KMS-11 (cell line): ENCODE data around the gene NLRX1.
"Not testable (repeated sequence)": the region's sequence is repeated elsewhere in the genome, so short reads cannot be mapped to it uniquely, and the experiment has no call there.

Experiments
- H2AFZ ChIP-seq: fragments of 200-600 bp; sonication (generic); 2 replicates; pipeline ENCODE4 v1.6.1; 2016; ENCODE audit warnings: antibody characterized with exemption, mixed run types, low read depth
- H3K27ac ChIP-seq: fragments of 200-600 bp; sonication (generic); 2 replicates; pipeline ENCODE4 v1.6.1; 2016; ENCODE audit warnings: mild to moderate bottlenecking, mixed run types
- H3K27me3 ChIP-seq: fragments of 200-600 bp; sonication (generic); 2 replicates; pipeline ENCODE4 v1.6.1; 2017; ENCODE audit warnings: mild to moderate bottlenecking, low read depth, mixed run types, moderate library complexity; ENCODE audit not compliant: insufficient read depth
- H3K36me3 ChIP-seq: fragments of 200-600 bp; sonication (generic); 2 replicates; pipeline ENCODE4 v1.6.1; 2017; ENCODE audit warnings: mild to moderate bottlenecking, mixed run types; ENCODE audit not compliant: insufficient read depth
- H3K4me1 ChIP-seq: fragments of 200-600 bp; sonication (generic); 2 replicates; pipeline ENCODE4 v1.6.1; 2016; ENCODE audit warnings: mild to moderate bottlenecking, low read depth, mixed run types; ENCODE audit not compliant: poor library complexity, severe bottlenecking
- H3K4me2 ChIP-seq: fragments of 200-600 bp; sonication (generic); 2 replicates; pipeline ENCODE4 v1.7.0; 2016; ENCODE audit warnings: mild to moderate bottlenecking, mixed run types
- H3K4me3 ChIP-seq: fragments of 200-600 bp; sonication (generic); IDR thresholded peaks from 2 replicates; pipeline ENCODE4 v1.6.1; 2017; ENCODE audit warnings: low read depth, low read length, mixed read lengths; ENCODE audit not compliant: insufficient read depth
- H3K79me2 ChIP-seq: fragments of 200-600 bp; sonication (generic); 2 replicates; pipeline ENCODE4 v1.6.1; 2016; ENCODE audit warnings: low read depth, mixed run types; ENCODE audit not compliant: insufficient read depth
- H3K9ac ChIP-seq: fragments of 200-600 bp; sonication (generic); 2 replicates; pipeline ENCODE4 v1.6.1; 2016; ENCODE audit warnings: mild to moderate bottlenecking, mixed run types
- H4K20me1 ChIP-seq: fragments of 200-600 bp; sonication (generic); 2 replicates; pipeline ENCODE4 v1.6.1; 2016; ENCODE audit warnings: mild to moderate bottlenecking, mixed run types; ENCODE audit not compliant: insufficient read depth
- TF ChIP-seq, protein P1 (sequence below): fragments of 200-600 bp; sonication (generic); conservative IDR thresholded peaks from 2 replicates; pipeline ENCODE4 v1.6.1; 2017; ENCODE audit warnings: low read depth, mild to moderate bottlenecking, antibody characterized with exemption, low read length, moderate library complexity, mixed read lengths

NLRX1 gene

DNA sequence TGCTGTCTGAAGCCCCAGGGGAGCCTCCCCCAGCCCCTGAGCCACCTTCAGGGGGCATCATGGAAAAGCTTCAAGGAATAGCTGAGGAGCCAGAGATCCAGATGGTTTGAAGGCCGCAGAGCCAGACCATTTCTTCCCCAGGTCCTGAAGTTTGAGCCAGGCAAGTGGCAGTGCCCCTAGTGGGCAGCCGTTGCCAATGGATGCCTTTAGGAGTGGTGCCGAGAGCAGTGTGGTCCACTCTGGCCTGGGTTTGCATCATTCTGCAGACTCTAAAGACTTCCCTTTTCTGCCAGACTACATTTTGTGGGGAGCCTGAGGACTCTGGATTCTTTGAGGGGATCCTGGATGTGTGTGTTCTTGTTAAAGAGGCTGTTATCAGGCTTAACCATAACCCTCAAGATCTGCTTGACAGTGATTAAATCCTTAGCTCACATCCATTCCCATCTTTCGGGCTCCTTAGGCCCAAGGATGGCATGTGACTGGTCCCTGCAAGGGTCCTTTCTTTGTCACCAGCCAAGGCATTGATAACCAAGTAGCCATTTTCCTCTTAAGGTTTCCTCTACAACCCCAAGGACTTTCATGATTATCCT, 34.0 kb upstream of the NLRX1 start:
- Histone ChIP-seq H3K9ac (no peak overlapping the region), H4K20me1 (no peaks in the 10 kb centered on the region), H3K4me2 (no peak overlapping the region), H3K79me2 (no peaks in the 10 kb centered on the region), H2AFZ (no peak overlapping the region), H3K27me3 (no peaks in the 10 kb centered on the region), H3K36me3 (no peaks in the 10 kb centered on the region), H3K4me1 (no peaks in the 10 kb centered on the region), H3K27ac (no peak overlapping the region), H3K4me3 (no peak overlapping the region)
- TF ChIP-seq, protein P1, sequence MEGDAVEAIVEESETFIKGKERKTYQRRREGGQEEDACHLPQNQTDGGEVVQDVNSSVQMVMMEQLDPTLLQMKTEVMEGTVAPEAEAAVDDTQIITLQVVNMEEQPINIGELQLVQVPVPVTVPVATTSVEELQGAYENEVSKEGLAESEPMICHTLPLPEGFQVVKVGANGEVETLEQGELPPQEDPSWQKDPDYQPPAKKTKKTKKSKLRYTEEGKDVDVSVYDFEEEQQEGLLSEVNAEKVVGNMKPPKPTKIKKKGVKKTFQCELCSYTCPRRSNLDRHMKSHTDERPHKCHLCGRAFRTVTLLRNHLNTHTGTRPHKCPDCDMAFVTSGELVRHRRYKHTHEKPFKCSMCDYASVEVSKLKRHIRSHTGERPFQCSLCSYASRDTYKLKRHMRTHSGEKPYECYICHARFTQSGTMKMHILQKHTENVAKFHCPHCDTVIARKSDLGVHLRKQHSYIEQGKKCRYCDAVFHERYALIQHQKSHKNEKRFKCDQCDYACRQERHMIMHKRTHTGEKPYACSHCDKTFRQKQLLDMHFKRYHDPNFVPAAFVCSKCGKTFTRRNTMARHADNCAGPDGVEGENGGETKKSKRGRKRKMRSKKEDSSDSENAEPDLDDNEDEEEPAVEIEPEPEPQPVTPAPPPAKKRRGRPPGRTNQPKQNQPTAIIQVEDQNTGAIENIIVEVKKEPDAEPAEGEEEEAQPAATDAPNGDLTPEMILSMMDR: peak; percentile 60; the same call in 1 of the 2 replicates

DNA sequence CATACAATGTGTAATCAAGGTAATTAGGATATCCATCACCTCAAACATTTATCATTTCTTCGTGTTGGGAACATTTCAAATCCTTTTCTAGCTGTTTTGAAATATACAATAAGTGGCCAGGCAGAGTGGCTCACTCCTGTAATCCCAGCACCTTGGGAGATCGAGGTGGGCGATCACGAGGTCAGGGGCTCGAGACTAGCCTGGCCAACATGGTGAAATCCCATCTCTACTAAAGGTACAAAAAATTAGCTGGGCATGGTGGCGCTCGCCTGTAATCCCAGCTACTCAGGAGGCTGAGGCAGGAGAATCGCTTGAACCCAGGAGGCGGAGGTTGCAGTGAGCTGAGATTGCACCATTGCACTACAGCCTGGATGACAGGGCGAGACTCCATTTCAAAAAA, 29.2 kb upstream of the NLRX1 start:
- not testable (repeated sequence) for H3K4me3 ChIP-seq, H3K27ac ChIP-seq, H3K4me1 ChIP-seq, H4K20me1 ChIP-seq, H3K4me2 ChIP-seq, H3K27me3 ChIP-seq, H3K36me3 ChIP-seq, H3K79me2 ChIP-seq, H3K9ac ChIP-seq, H2AFZ ChIP-seq

DNA sequence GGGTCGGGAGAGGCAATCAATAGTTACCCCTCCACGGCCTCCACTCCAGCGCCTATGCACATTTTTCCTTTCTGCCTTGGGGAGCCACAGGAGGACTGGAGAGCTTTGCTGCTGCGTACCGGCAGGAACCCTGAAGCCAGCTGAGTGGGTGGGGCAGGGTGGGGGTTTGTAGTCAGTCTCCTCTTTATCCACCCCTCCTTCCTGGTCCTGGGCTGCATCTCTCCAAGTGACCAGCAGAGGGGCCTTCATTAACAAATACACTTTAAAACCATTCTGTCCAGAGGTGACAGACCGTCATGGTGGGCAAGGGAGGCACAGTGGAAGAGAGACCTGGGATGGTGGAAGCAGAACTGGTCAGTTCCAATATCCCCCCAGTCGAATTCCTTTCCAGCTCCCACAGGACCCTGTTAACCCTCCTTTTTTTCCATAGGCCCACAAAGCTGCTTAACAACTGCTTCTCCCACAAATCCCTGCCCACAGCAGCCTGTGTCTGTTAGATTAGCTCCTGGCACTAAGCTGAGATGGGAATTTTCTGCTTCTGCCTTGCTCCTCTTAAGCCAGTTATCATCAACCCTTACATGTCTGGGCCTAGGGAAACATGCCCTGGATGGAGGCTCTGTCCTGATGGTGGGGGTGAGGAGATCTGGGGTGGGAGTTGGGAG, 23.6 kb upstream of the NLRX1 start:
- Histone ChIP-seq H3K4me1 (no peaks in the 10 kb centered on the region), H2AFZ (no peak overlapping the region), H3K4me3 (no peak overlapping the region), H3K36me3 (no peaks in the 10 kb centered on the region), H3K9ac (no peak overlapping the region), H3K79me2 (no peaks in the 10 kb centered on the region), H3K4me2 (no peak overlapping the region), H3K27ac (no peak overlapping the region), H4K20me1 (no peaks in the 10 kb centered on the region), H3K27me3 (peaks cover 6% of the 10 kb centered on the region; the same call in 1 of the 2 replicates)
- TF ChIP-seq, protein P1: peak; percentile 46; the same call in 1 of the 2 replicates

DNA sequence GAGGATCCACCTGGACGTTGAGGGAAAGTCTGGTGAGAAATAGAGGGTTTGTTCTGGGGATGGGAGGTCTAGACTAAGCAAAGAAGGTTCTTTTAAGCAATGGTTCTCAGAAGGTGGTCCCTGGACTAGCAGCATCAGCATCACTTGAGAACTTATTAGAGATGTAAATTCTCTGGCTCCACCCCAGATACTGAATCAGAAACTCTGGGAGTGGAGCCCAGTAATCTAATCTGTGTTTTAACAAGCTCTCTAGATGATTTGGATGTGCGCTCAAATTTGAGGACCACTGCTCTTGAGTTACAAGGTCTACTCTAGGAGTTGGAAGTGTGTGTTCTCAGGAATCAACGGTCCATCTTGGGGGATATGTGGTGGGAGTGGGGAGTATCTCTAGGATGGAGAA, 23.0 kb upstream of the NLRX1 start:
- no peak overlapping the region for H2AFZ ChIP-seq
- H3K4me1 ChIP-seq: no peaks in the 10 kb centered on the region
- TF ChIP-seq, protein P1: no peak

DNA sequence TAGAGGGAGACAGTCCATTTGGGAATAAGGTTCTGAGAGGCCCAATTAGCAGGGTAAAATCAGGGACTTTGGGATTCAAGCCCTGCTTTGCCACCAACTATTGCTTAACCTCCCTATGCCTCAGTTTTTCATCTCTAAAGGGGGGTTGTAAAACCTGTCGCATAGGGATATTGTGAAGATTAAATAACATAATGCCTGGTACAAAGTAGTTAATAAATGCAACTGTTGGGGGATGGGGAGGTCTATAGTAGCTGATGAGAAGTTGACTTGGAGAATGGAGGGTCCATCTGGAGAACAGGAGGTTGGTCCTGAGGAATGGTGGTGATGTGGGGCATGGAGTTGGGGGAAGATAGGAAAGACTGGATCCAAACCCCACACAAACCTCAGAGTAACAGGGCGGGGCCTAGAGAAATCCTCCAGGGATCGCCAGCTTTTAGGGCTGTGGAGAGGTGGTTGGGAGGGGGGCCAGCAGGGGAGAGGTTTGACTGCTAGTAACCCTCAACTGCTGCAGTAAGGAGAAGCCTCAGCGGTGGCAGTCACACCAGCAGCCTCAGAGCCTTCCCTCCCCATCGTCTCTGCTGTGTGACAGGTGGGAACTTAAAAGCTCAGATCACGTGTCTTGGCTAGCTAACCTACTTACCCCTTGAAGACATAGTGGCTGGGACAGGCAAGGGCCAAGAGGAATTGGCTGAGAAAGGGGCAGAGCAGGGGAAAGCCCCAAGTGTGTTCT, 20.8 kb upstream of the NLRX1 start:
- Histone ChIP-seq H2AFZ (no peak overlapping the region), H4K20me1 (no peaks in the 10 kb centered on the region), H3K27me3 (peaks cover 13% of the 10 kb centered on the region), H3K4me1 (no peaks in the 10 kb centered on the region), H3K27ac (no peak overlapping the region), H3K79me2 (no peaks in the 10 kb centered on the region), H3K4me2 (no peak overlapping the region), H3K36me3 (no peaks in the 10 kb centered on the region), H3K4me3 (no peak overlapping the region), H3K9ac (no peak overlapping the region)
- TF ChIP-seq, protein P1: no peak

More for the DNA sequence above, 23.0 kb upstream of the NLRX1 start:
- Histone ChIP-seq H3K4me3 (no peak overlapping the region), H4K20me1 (no peaks in the 10 kb centered on the region), H3K36me3 (no peaks in the 10 kb centered on the region), H3K79me2 (no peaks in the 10 kb centered on the region), H3K27me3 (peaks cover 4% of the 10 kb centered on the region; the same call in 1 of the 2 replicates), H3K9ac (no peak overlapping the region), H3K27ac (no peak overlapping the region), H3K4me2 (no peak overlapping the region)
